IPS-15b (cell line): ENCODE measurements around the gene GNB1.
A peak's percentile ranks its signal among the peaks of the same experiment; 100 is the strongest.
"Not testable (repeated sequence)": the region's sequence is repeated elsewhere in the genome, so short reads cannot be mapped to it uniquely, and the experiment has no call there.

ENCODE experiments used
- H3K27me3 ChIP-seq: one replicate; pipeline ENCODE4 v1.6.1; 2013; ENCODE audit warnings: low read length; ENCODE audit not compliant: control insufficient read depth, insufficient read depth
- H3K36me3 ChIP-seq: one replicate; pipeline ENCODE4 v1.6.1; 2013; ENCODE audit warnings: low read length; ENCODE audit not compliant: control insufficient read depth, insufficient read depth
- H3K4me1 ChIP-seq: one replicate; pipeline ENCODE4 v1.6.1; 2013; ENCODE audit warnings: mild to moderate bottlenecking, low read length; ENCODE audit not compliant: control insufficient read depth, insufficient read depth
- H3K4me3 ChIP-seq: one replicate; pipeline ENCODE4 v1.5.1; 2013; ENCODE audit warnings: low read depth, low read length
- H3K9ac ChIP-seq: one replicate; pipeline ENCODE4 v1.6.1; 2013; ENCODE audit warnings: low read depth, mild to moderate bottlenecking, low read length
- H3K9me3 ChIP-seq: one replicate; pipeline ENCODE4 v1.6.1; 2013; ENCODE audit warnings: mild to moderate bottlenecking, low read length; ENCODE audit not compliant: control insufficient read depth, insufficient read depth

GNB1 gene

GRCh38 chr1:1891349-1892078, 627 bp upstream of the GNB1 start:
- no peaks in the 10 kb centered on the region for H3K36me3 ChIP-seq
- peaks cover 7% of the 10 kb centered on the region for H3K4me1 ChIP-seq
- peak overlapping the region; percentile 56 for H3K4me3 ChIP-seq
- peak overlapping the region; percentile 24 for H3K9ac ChIP-seq
- no peaks in the 10 kb centered on the region for H3K27me3 ChIP-seq
- H3K9me3 ChIP-seq, result no peaks in the 10 kb centered on the region

DNA sequence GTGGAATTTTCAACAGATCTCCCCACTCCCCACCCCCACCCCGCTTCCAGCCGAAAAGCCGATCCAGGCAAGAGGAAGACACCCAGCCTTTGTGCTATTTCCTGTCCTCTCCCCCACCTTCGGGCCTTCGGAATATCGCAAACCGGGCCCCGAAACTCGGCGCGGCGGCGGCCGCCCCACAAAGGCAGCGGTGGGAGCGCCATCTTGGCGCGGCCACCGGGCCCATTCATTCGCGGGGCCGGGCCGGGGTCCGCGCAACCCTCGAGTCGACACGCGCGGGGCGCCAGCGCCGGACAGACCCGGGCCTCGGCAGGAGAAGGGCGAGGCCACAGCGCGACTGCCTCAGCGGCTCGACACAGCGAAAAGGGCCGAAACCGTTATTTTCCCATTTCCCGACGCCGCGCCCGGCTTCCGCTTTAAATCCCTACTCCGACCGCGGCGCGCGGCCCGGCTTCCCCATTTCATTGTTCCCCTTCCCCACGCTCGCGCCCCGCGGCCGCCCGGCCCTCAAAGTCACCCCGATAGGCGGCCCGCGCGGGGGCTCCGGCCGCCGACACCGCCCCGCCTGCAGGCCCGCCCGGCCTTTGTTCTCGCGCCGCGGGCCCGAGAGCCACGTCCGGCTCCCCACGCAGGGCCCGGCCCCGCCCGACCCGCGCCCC, 911 bp downstream of the GNB1 start:
- peak overlapping the region; percentile 79 for H3K9ac ChIP-seq
- H3K27me3 ChIP-seq, result no peaks in the 10 kb centered on the region
- H3K4me3 ChIP-seq, result peak overlapping the region; percentile 68
- no peaks in the 10 kb centered on the region for H3K9me3 ChIP-seq
- peaks cover 4% of the 10 kb centered on the region for H3K4me1 ChIP-seq
- H3K36me3 ChIP-seq, result no peaks in the 10 kb centered on the region

GRCh38 chr1:1889090-1889750, 1.7 kb downstream of the GNB1 start:
- H3K27me3 ChIP-seq, result no peaks in the 10 kb centered on the region
- no peaks in the 10 kb centered on the region for H3K9me3 ChIP-seq
- peaks cover 5% of the 10 kb centered on the region for H3K36me3 ChIP-seq
- peaks cover 2% of the 10 kb centered on the region for H3K4me1 ChIP-seq
- H3K9ac ChIP-seq, result peak overlapping the region; percentile 79
- peak overlapping the region; percentile 68 for H3K4me3 ChIP-seq

GRCh38 chr1:1883890-1884289, 7.0 kb downstream of the GNB1 start:
- H3K4me3 ChIP-seq, H3K27me3 ChIP-seq, H3K9ac ChIP-seq, H3K9me3 ChIP-seq, H3K36me3 ChIP-seq: not testable (repeated sequence)
- H3K4me1 ChIP-seq, result peaks cover 11% of the 10 kb centered on the region

- Histone ChIP-seq H3K4me1 (peaks cover 11% of the 10 kb centered on the region), H3K36me3 (peaks cover 8% of the 10 kb centered on the region), H3K9ac (no peak overlapping the region)
These were observed 7.6 kb downstream of the GNB1 start for GRCh38 chr1:1883092-1883873.

GRCh38 chr1:1881727-1882126, 9.2 kb downstream of the GNB1 start:
- no peaks in the 10 kb centered on the region for H3K27me3 ChIP-seq
- H3K4me3 ChIP-seq, result no peak overlapping the region
- H3K4me1 ChIP-seq, result peaks cover 9% of the 10 kb centered on the region
- no peak overlapping the region for H3K9ac ChIP-seq
- no peaks in the 10 kb centered on the region for H3K9me3 ChIP-seq
- H3K36me3 ChIP-seq, result peaks cover 8% of the 10 kb centered on the region

More at GRCh38 chr1:1883092-1883873, 7.6 kb downstream of the GNB1 start:
- no peak overlapping the region for H3K4me3 ChIP-seq
- H3K27me3 ChIP-seq, result no peaks in the 10 kb centered on the region
- no peaks in the 10 kb centered on the region for H3K9me3 ChIP-seq

DNA sequence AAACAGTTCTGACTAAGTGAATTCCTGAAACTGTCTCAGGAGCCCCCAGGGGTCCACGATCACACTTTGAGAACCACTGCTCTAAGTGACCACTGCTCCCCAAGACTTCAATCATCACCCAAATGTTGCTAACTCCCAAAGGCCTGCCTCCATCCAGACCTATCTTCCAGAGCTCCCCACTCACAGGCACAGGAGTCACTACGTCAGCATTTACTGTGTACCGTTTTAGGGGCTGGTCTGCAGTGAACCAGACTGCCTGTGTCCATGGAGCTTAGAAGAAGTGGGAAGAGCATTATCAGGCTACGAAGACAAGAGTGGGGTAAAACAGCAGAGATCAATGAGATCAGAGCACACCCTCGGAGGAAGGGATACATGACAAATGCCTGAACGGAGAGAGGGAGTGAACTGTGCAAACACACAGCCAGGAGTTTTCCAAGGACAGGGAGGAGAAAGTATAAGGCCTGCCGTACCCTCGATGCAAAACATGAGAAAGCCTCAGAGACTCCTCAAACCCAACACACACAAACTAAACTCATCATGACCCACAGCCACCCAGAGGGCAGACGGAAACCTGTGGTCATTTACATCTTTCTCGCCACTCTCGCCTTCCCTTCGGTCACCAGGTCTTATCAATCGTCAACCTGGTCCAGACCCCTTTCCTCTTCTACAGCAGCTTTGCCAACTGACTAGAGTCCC, 10.1 kb downstream of the GNB1 start:
- Histone ChIP-seq H3K27me3 (no peaks in the 10 kb centered on the region), H3K4me1 (peaks cover 9% of the 10 kb centered on the region), H3K36me3 (peaks cover 12% of the 10 kb centered on the region), H3K9me3 (no peaks in the 10 kb centered on the region), H3K9ac (peak overlapping the region; percentile 26), H3K4me3 (no peak overlapping the region)

DNA sequence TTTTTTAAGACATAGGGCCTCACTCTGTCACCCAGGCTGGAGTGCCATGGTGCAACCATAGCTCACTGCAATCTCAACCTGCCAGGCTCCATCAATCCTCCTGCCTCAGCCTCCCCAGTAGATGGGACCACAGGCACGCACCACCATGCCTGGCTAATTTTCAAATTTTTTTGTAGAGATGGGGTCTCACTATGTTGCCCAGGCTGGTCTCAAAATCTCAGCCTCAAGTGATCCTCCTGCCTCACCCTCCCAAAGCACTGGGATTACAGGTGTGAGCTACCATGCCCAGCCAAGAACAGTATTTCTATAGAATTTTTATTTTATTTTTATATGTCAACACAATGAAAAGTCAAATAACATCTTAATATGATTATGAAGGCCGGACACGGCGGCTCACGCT, 10.9 kb downstream of the GNB1 start:
- Histone ChIP-seq H3K27me3 (no peaks in the 10 kb centered on the region), H3K36me3 (peaks cover 17% of the 10 kb centered on the region), H3K4me3 (no peak overlapping the region), H3K9ac (no peak overlapping the region), H3K9me3 (no peaks in the 10 kb centered on the region), H3K4me1 (peaks cover 9% of the 10 kb centered on the region)

- Histone ChIP-seq H3K4me3 (no peak overlapping the region), H3K27me3 (no peaks in the 10 kb centered on the region), H3K9ac (no peak overlapping the region), H3K4me1 (peaks cover 9% of the 10 kb centered on the region), H3K9me3 (no peaks in the 10 kb centered on the region), H3K36me3 (peaks cover 14% of the 10 kb centered on the region)
These were observed 12.9 kb downstream of the GNB1 start for GRCh38 chr1:1877865-1878436.

GRCh38 chr1:1876335-1876930, 14.5 kb downstream of the GNB1 start:
- Histone ChIP-seq H3K4me3 (no peak overlapping the region), H3K36me3 (peaks cover 14% of the 10 kb centered on the region), H3K27me3 (no peaks in the 10 kb centered on the region), H3K9me3 (no peaks in the 10 kb centered on the region), H3K4me1 (peaks cover 5% of the 10 kb centered on the region), H3K9ac (no peak overlapping the region)
